Stomach (tissue), 9 donors: Measurements from ENCODE around the gene KDM6A. TPM values are rescaled to one million over a fixed set of nuclear protein-coding genes. Genes with fewer than 3 reads are reported as not detected.

Experiments used
- DNase-seq, 2 donors: peaks; one replicate each; pipeline versions ENCODE4 v3.0.0 to v3.0.0-alpha.2; 2013 to 2019
- H3K27ac ChIP-seq, 5 donors: fragments of 200-600 bp in 4 of 5; sonication (generic) in 4 of 5; one replicate each; pipeline ENCODE4 v1.5.1; 2013 to 2019; ENCODE audit warnings: mild to moderate bottlenecking in 1 of 5, moderate library complexity in 1 of 5
- H3K27me3 ChIP-seq, 3 donors: fragments of 200-600 bp; sonication (generic); one replicate each; pipeline ENCODE4 v1.5.1; 2017 to 2019; ENCODE audit warnings: mixed run types in 1 of 3
- H3K36me3 ChIP-seq, 4 donors: fragments of 200-600 bp; sonication (generic); 1 replicate in 3 of 4; 2 replicates in 1 of 4; pipeline ENCODE4 v1.5.1; 2016 to 2019
- H3K4me1 ChIP-seq, 4 donors: fragments of 200-600 bp; sonication (generic); one replicate each; pipeline ENCODE4 v1.5.1; 2016 to 2019
- H3K4me3 ChIP-seq, 4 donors: fragments of 200-600 bp; sonication (generic) in 3 of 4; one replicate each; pipeline ENCODE4 v1.5.1; 2016 to 2019; ENCODE audit warnings: mild to moderate bottlenecking in 1 of 4
- H3K9me3 ChIP-seq, 4 donors: fragments of 200-600 bp; sonication (generic); one replicate each; pipeline ENCODE4 v1.5.1; 2016 to 2019
- EP300 ChIP-seq: sonication (generic); formaldehyde crosslinking; IDR thresholded peaks from one replicate; pipeline ENCODE4 v1.6.1; 2017; ENCODE audit warnings: antibody characterized with exemption
- POLR2A ChIP-seq, 4 donors: fragments of 450-650 bp; IDR thresholded peaks; one replicate each; pipeline ENCODE4 v1.6.1; 2016; ENCODE audit warnings: antibody characterized with exemption in 4 of 4, control low read depth in 2 of 4, mild to moderate bottlenecking in 1 of 4, moderate library complexity in 1 of 4
- POLR2AphosphoS5 ChIP-seq, 3 donors: sonication (generic); formaldehyde crosslinking; IDR thresholded peaks; one replicate each; pipeline ENCODE4 v1.6.1; 2016; ENCODE audit warnings: antibody characterized with exemption in 3 of 3
- WGBS, 5 donors: extraction: QIAGEN DNeasy Blood & Tissue Kit in 3 of 5; methylation state at CpG; one replicate each; pipeline versions ENCODE4 v1.1.5 to v1.1.7; 2013 to 2018; 5-methylcytosine and 5-hydroxymethylcytosine counted together
- intact Hi-C: fragments of 100-400 bp; cut with DNase I; formaldehyde crosslinking; loops from one replicate; pipeline ENCODE4 v1.15.1; 2023; ENCODE audit warnings: low total_unique reads
- polyA plus RNA-seq, 3 donors: library from polyadenylated mRNA; stranded (reverse); fragments of 200-250 nt; gene quantifications; one replicate each; pipeline ENCODE4 v1.2.3, GENCODE V29; 2013
- total RNA-seq, 5 donors: library from RNA; depleted of rRNA; stranded (reverse); fragments of >200 nt; gene quantifications; one replicate each; pipeline versions ENCODE4 v1.1.0 to v1.2.3, GENCODE V29; 2014 to 2016
- TF ChIP-seq, protein P1 (sequence below), 7 experiments: fragments of 450-650 bp in 4 of 7; fragments of 200-600 bp in 3 of 7; sonication (generic) in 3 of 7; IDR thresholded peaks; one replicate each; pipeline ENCODE4 v1.5.1; 2016 to 2019; ENCODE audit warnings: antibody characterized with exemption in 7 of 7, control low read depth in 2 of 7, mild to moderate bottlenecking in 1 of 7
- donor health status: healthy with polysubstance abuse.
- donor health status: Bipolar disorder and iron deficiency.
- donor health status: healthy.

The KDM6A gene
- total and polyA plus RNA-seq, 8 donors: 7.0 to 105 (median 47.3) TPM

DNA sequence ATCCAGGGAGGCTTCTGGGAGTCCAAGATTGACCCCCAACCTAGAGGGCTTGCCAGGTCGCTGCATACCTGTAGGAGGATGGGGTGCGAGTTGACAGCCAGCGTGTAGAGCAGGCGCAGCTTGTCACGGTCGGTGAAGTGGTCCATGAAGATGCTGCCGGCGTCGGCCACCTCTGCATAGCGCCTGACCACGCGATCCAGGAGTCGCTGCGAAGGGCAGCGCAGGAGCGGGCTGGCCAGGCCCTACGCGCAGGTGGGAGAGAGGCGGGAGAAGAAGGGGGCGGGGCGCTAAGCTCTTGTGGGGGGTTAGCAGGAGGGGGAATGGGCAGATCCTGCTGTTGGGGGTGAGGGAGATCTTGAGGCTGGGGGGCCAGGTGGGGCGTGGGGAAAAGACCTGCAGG lies 284.7 kb downstream of the KDM6A start:
- H3K36me3 ChIP-seq: no peaks in the 10 kb centered on the region
- no peaks in the 10 kb centered on the region for H3K27me3 ChIP-seq
- no peak overlapping the region for H3K27ac ChIP-seq
- H3K9me3 ChIP-seq: peaks cover 0 to 15% (median 5%) of the 10 kb centered on the region in 4 donors
- no peaks in the 10 kb centered on the region for H3K4me1 ChIP-seq
- no peak for TF ChIP-seq POLR2A (IDR thresholded peaks at IDR 0.05)
- TF ChIP-seq POLR2AphosphoS5 (IDR thresholded peaks at IDR 0.05): no peak
- TF ChIP-seq, protein P1, sequence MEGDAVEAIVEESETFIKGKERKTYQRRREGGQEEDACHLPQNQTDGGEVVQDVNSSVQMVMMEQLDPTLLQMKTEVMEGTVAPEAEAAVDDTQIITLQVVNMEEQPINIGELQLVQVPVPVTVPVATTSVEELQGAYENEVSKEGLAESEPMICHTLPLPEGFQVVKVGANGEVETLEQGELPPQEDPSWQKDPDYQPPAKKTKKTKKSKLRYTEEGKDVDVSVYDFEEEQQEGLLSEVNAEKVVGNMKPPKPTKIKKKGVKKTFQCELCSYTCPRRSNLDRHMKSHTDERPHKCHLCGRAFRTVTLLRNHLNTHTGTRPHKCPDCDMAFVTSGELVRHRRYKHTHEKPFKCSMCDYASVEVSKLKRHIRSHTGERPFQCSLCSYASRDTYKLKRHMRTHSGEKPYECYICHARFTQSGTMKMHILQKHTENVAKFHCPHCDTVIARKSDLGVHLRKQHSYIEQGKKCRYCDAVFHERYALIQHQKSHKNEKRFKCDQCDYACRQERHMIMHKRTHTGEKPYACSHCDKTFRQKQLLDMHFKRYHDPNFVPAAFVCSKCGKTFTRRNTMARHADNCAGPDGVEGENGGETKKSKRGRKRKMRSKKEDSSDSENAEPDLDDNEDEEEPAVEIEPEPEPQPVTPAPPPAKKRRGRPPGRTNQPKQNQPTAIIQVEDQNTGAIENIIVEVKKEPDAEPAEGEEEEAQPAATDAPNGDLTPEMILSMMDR (IDR thresholded peaks at IDR 0.05): no peak
- no peak for TF ChIP-seq EP300
- WGBS, 5 donors: 83 to 89% (median 86%) methylated on average over 17 to 22 of the region's 22 CpGs
- no peak for DNase-seq
- intact Hi-C loops: no loop called here
- no peak overlapping the region for H3K4me3 ChIP-seq

Other genes starting within 250 kb of the KDM6A start
- gene DUSP21, start 29.2 kb upstream of the KDM6A start, total RNA-seq: not detected
- gene DUSP21, start 29.2 kb upstream of the KDM6A start, polyA plus RNA-seq: not detected